Heart left ventricle (tissue), 16 donors: Measurements from ENCODE around the gene SORT1. TPM values are rescaled to one million over a fixed set of nuclear protein-coding genes. Genes with fewer than 3 reads are reported as not detected.

Experiments used
- ATAC-seq, 4 donors: fragments of 200-7000 bp; cut with Tn5 transposase; one replicate each; pipeline ENCODE4 v1.9.1; 2020 to 2022; ENCODE audit warnings: moderate library complexity in 4 of 4, mild to moderate bottlenecking in 3 of 4, moderate number of reproducible peaks in 1 of 4
- DNase-seq, 5 donors: peaks; one replicate each; pipeline ENCODE4 v3.0.0-alpha.2; 2020
- H3K27ac ChIP-seq, 12 donors: fragments of 200-600 bp; sonication (generic) in 4 of 12; one replicate each; pipeline versions ENCODE4 v1.5.0 to v1.8.0; 2016 to 2022; ENCODE audit warnings: mild to moderate bottlenecking in 2 of 12
- H3K27me3 ChIP-seq, 9 donors: fragments of 200-600 bp; sonication (generic) in 2 of 9; one replicate each; pipeline versions ENCODE4 v1.5.1 to v1.8.0; 2016 to 2022; ENCODE audit warnings: mild to moderate bottlenecking in 3 of 9
- H3K36me3 ChIP-seq, 9 donors: fragments of 200-600 bp; sonication (generic) in 2 of 9; one replicate each; pipeline versions ENCODE4 v1.5.0 to v1.8.0; 2018 to 2022; ENCODE audit warnings: mild to moderate bottlenecking in 2 of 9
- H3K4me1 ChIP-seq, 12 donors: fragments of 200-600 bp; sonication (generic) in 4 of 12; one replicate each; pipeline versions ENCODE4 v1.5.0 to v1.8.0; 2016 to 2022; ENCODE audit warnings: mild to moderate bottlenecking in 3 of 12
- H3K4me3 ChIP-seq, 12 donors: fragments of 200-600 bp; sonication (generic) in 4 of 12; one replicate each; pipeline versions ENCODE4 v1.5.0 to v1.8.0; 2017 to 2022; ENCODE audit warnings: mild to moderate bottlenecking in 9 of 12, moderate library complexity in 4 of 12
- H3K9me3 ChIP-seq, 12 donors: fragments of 200-600 bp; sonication (generic) in 4 of 12; one replicate each; pipeline versions ENCODE4 v1.5.0 to v1.8.0; 2016 to 2022; ENCODE audit warnings: mild to moderate bottlenecking in 1 of 12
- POLR2A ChIP-seq, 2 donors: fragments of 450-650 bp; IDR thresholded peaks; one replicate each; pipeline ENCODE4 v1.6.1; 2017; ENCODE audit warnings: antibody characterized with exemption in 2 of 2, mild to moderate bottlenecking in 2 of 2, moderate library complexity in 2 of 2
- WGBS, 4 donors: extraction: QIAGEN DNeasy Blood & Tissue Kit in 2 of 4; methylation state at CpG; one replicate each; pipeline versions ENCODE4 v1.1.5 to v1.1.7; 2013 to 2018; 5-methylcytosine and 5-hydroxymethylcytosine counted together
- intact Hi-C, 10 donors: fragments of 100-400 bp; cut with DNase I; formaldehyde crosslinking; loops; one replicate each; pipeline versions ENCODE4 v1.11.1 to v1.14.2; 2022
- polyA plus RNA-seq, 2 donors: library from polyadenylated mRNA; stranded (reverse); fragments of 200-250 nt; gene quantifications; one replicate each; pipeline ENCODE4 v1.2.3, GENCODE V29; 2013
- total RNA-seq, 9 donors: library from RNA; depleted of rRNA in 2 of 9; stranded (reverse); fragments of >200 nt in 2 of 9; fragmentation: NEBNext Ultra II Directional in 3 of 9; extraction: Animal tissue kit (Norgen Biotek cat#: 25700) in 3 of 9; gene quantifications; one replicate each; pipeline versions ENCODE4 v1.1.0 to v1.2.4, GENCODE V29; 2016 to 2023
- TF ChIP-seq, protein P1 (sequence below), 12 donors: fragments of 200-600 bp; sonication (generic) in 4 of 12; IDR thresholded peaks; one replicate each; pipeline versions ENCODE4 v1.5.0 to v1.8.0; 2018 to 2022; ENCODE audit warnings: antibody characterized with exemption in 12 of 12, mild to moderate bottlenecking in 5 of 12
- donor health status: ischemic (EF 13 %, LVEDD 7.1; RV severe dilation, severe dysfunction).
- donor health status: healthy with polysubstance abuse.
- donor health status: DM: no; HTN: yes; CAD: no.
- donor health status: DM: no; HTN: no; CAD: no.
- donor health status: ischemic (EF 25% LVEDD 6.9; RV normal size, moderate dysfunction).
- donor health status: ischemic (EF 25% LVEDD 5.7; RV mildly dilated, moderate dysfunction).
- donor health status: healthy.
- donor health status: DM: yes; HTN: yes; CAD: no.
- donor health status: ischemic (EF 35%, LVEDD 5.7; RV mildly dilated, moderate dysfunction).
- donor health status: nonischemic (EF 11% LVEDD 7.7; RV severe dilation, severe dysfunction).
- donor health status: DM: yes; HTN: yes; CAD: no.
- donor health status: PGD.
- donor health status: ischemic (EF 29% LVEDD 5.4; RV normal size, mild dysfunction).
- donor health status: nonischemic (EF 23%, LVEDD 6.1; RV moderate dilation, normal function).

The SORT1 gene
- total and polyA plus RNA-seq, 11 donors = 36.9 to 346 (median 145) TPM

DNA sequence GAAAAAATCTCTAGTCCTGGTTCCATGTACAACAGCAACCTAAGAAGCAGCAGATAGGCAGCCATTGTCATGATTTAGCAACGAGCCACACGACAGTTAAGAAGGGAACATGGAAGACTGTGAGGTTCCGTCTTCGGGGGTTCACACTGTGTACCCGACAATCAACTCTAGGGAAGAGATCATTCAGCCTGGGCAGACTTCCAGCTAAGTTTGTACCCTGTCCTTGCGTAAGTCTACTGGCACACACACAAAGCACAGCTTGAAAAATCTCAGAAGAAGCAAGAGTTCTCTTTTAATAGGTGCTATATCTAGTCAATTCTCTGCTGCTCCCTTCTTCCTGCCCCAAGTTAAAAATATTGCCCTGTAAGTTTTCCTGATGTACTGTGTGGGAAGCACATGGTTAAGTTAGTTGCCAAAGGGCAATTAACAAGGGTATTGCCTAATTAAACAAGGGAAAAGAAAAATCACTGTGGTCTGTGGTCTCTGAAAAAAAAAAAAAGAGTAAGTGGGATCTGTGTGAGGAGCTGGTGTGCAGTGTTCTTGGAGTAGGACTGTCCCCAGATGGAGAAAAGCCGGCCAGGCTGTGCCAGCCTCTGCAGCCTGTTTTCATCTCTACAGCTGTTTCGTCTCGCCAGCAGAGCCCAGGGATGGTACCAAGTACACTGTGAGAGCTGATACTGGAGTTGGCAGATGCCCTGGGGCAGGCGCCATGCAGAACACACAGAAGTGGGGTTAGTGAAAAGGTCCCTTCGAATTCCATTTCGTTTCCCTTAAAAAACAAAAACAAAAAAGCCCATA, 84.5 kb downstream of the SORT1 start:
- WGBS, 4 donors = 74 to 95% (median 87%) methylated on average over 12 of the region's 12 CpGs

DNA sequence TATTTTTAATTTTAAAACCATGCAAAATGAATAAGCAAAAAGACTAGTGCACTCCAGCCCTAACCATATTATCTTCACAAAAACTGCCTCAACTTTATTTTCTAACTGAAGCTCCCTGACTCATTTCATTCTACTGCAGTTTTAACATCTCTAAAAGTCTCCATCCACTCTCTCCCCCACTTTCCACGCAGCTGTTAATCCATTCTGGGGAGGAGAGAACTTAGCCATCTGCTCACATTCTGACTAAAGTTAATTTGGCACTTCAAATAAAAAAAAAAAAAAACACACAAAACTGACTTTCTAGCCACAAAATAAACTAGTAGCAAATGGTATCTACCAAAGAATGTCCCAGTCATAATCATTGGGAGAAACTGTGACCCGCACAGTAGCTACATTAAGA, 85.5 kb downstream of the SORT1 start:
- intact Hi-C loops = no loop called here
- TF ChIP-seq, protein P1, sequence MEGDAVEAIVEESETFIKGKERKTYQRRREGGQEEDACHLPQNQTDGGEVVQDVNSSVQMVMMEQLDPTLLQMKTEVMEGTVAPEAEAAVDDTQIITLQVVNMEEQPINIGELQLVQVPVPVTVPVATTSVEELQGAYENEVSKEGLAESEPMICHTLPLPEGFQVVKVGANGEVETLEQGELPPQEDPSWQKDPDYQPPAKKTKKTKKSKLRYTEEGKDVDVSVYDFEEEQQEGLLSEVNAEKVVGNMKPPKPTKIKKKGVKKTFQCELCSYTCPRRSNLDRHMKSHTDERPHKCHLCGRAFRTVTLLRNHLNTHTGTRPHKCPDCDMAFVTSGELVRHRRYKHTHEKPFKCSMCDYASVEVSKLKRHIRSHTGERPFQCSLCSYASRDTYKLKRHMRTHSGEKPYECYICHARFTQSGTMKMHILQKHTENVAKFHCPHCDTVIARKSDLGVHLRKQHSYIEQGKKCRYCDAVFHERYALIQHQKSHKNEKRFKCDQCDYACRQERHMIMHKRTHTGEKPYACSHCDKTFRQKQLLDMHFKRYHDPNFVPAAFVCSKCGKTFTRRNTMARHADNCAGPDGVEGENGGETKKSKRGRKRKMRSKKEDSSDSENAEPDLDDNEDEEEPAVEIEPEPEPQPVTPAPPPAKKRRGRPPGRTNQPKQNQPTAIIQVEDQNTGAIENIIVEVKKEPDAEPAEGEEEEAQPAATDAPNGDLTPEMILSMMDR (IDR thresholded peaks at IDR 0.05) = no peak
- TF ChIP-seq POLR2A (IDR thresholded peaks at IDR 0.05) = no peak
- Histone ChIP-seq H3K27me3 (no peaks in the 10 kb centered on the region), H3K4me1 (peaks cover 0 to 19% (median 10%) of the 10 kb centered on the region in 12 donors), H3K27ac (no peak overlapping the region), H3K4me3 (no peak overlapping the region), H3K9me3 (no peaks in the 10 kb centered on the region), H3K36me3 (peaks cover 0 to 80% (median 45%) of the 10 kb centered on the region in 9 donors)
- no peak for DNase-seq
- no peak for ATAC-seq
- 78 to 92% (median 89%) methylated on average over 2 of the region's 2 CpGs for WGBS, 4 donors

More for the DNA sequence above, 84.5 kb downstream of the SORT1 start:
- intact Hi-C loops = no loop called here
- peak in 3 of 4 donors; percentile 53 to 81 (median 63) for ATAC-seq
- no peaks in the 10 kb centered on the region for H3K9me3 ChIP-seq
- no peak overlapping the region for H3K27ac ChIP-seq
- H3K36me3 ChIP-seq = peaks cover 0 to 89% (median 54%) of the 10 kb centered on the region in 9 donors
- H3K4me1 ChIP-seq = peaks cover 0 to 10% (median 2%) of the 10 kb centered on the region in 12 donors
- no peak for TF ChIP-seq POLR2A (IDR thresholded peaks at IDR 0.05)
- TF ChIP-seq, protein P1 (IDR thresholded peaks at IDR 0.05) = no peak
- no peak overlapping the region for H3K4me3 ChIP-seq
- DNase-seq = no peak
- no peaks in the 10 kb centered on the region for H3K27me3 ChIP-seq

DNA sequence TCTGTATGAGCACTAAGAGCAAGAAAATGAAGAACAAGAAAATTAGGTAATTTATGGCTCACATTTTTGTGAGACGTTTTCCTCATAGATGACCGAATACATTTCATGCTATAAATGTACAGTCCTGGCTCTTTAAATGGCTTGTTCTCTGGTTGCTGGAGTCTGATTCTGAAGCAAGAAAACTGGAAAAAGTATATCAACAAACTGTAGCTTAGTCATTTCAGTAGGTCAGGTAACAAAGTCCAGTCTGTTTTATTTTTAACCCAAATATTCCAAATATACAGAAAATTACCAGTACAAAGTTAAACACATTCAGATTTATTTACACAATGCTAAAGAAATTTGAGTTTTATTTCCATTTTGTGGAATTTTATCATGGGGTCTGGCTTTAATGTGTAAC, 88.4 kb downstream of the SORT1 start:
- H3K9me3 ChIP-seq = no peaks in the 10 kb centered on the region
- no peak overlapping the region for H3K4me3 ChIP-seq
- intact Hi-C loops = no loop called here
- peaks cover 0 to 48% (median 25%) of the 10 kb centered on the region in 12 donors for H3K4me1 ChIP-seq
- ATAC-seq = no peak
- no peak for TF ChIP-seq POLR2A (IDR thresholded peaks at IDR 0.05)
- TF ChIP-seq, protein P1 (IDR thresholded peaks at IDR 0.05) = no peak
- no peak for DNase-seq
- H3K27ac ChIP-seq = no peak overlapping the region
- no peaks in the 10 kb centered on the region for H3K27me3 ChIP-seq
- H3K36me3 ChIP-seq = peaks cover 0 to 51% (median 20%) of the 10 kb centered on the region in 9 donors
- WGBS, 4 donors = 82 to 91% (median 85%) methylated on average over 2 of the region's 2 CpGs

DNA sequence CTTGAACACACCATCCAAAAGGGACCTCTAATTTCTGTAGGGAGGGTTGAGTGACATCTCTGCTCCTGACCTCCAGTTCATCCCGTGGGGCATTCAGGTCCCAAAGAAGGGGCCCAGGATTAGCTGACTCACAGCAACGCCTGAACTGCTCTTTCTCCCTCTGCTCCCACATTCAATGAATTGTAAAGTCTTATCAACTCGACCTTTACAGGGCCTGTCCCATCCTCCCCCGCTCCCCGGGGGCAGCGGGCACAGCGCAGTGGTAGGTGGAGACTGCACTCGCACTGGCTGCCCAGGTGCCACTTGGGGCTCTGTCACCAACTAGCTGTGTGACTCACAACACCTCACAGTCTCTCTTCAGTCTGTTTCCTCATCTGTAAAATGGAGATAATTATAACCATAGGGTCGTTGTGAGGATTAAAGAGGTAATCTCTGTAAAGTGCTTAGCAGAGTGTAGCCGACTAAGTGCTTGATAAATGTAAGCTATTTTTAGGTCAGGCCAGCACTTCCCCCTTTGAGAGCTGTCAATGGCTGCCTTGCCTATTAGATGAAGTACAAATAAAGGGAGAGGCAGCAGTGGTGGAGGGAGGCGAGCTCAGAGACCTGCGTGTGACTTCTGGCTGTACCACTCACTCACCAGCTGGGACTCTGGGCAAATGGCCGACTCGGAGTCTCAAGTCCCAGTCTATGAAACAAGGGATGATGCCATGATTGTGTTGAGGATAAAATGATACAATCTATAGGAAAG, 90.3 kb downstream of the SORT1 start:
- peak; percentile 67 to 92 (median 85) for ATAC-seq
- no peak overlapping the region for H3K4me3 ChIP-seq
- 31 to 40% (median 33%) methylated on average over 14 of the region's 14 CpGs for WGBS, 4 donors
- peaks cover 0 to 32% (median 9%) of the 10 kb centered on the region in 9 donors for H3K36me3 ChIP-seq
- H3K4me1 ChIP-seq = peaks cover 0 to 48% (median 25%) of the 10 kb centered on the region in 12 donors
- peak overlapping the region in 11 of 12 donors; percentile 1 to 72 (median 54) for H3K27ac ChIP-seq
- no peaks in the 10 kb centered on the region for H3K9me3 ChIP-seq
- DNase-seq = peak; percentile 29 to 82 (median 72)
- TF ChIP-seq POLR2A (IDR thresholded peaks at IDR 0.05) = no peak
- TF ChIP-seq, protein P1 (IDR thresholded peaks at IDR 0.05) = no peak
- intact Hi-C loops = no loop called here
- peaks cover 0 to 3% (median 0%) of the 10 kb centered on the region in 9 donors for H3K27me3 ChIP-seq
